Effector CD4-positive, alpha-beta T cell (primary cell): ENCODE measurements around the gene TP53.
"Not testable (repeated sequence)": the region's sequence is repeated elsewhere in the genome, so short reads cannot be mapped to it uniquely, and the experiment has no call there.

Source experiments
- DNase-seq: peaks from one replicate; pipeline ENCODE4 v3.0.0-alpha.2; 2020

Gene TP53

GRCh38 chr17:7629939-7630571 lies 57.2 kb downstream of the TP53 start, which contains the start of gene SHBG:
SHBG (plus strand) TSS chr17:7630135; CDS start chr17:7630173, 38 bp downstream.
- no peak for DNase-seq

- peak; percentile 79 for DNase-seq
Observed at GRCh38 chr17:7627250-7628121, 59.8 kb downstream of the TP53 start, which contains the start of gene SAT2. SAT2 (minus strand) TSS chr17:7627821; CDS start chr17:7627635, 186 bp downstream.

GRCh38 chr17:7626956-7627249 lies 60.4 kb downstream of the TP53 start:
- DNase-seq: no peak

- DNase-seq: no peak
Observed at GRCh38 chr17:7626307-7626706, 61.0 kb downstream of the TP53 start.

GRCh38 chr17:7625749-7626148 lies 61.5 kb downstream of the TP53 start:
- not testable (repeated sequence) for DNase-seq

- DNase-seq: no peak
Observed at GRCh38 chr17:7623661-7624060, 63.6 kb downstream of the TP53 start.

- no peak for DNase-seq
Observed at GRCh38 chr17:7620835-7621234, 66.5 kb downstream of the TP53 start.

- DNase-seq: no peak
Observed at GRCh38 chr17:7618608-7619007, 68.7 kb downstream of the TP53 start.
